Subcutaneous abdominal adipose tissue (tissue), 5 donors: ENCODE data around the gene SLC7A8.

ENCODE experiments used
- H3K27ac ChIP-seq: one replicate; pipeline ENCODE4 v1.7.0; 2013; ENCODE audit warnings: low read depth, mild to moderate bottlenecking, inconsistent platforms, low read length, moderate library complexity
- H3K27me3 ChIP-seq, 5 donors: one replicate each; pipeline ENCODE4 v1.7.0; 2013; ENCODE audit warnings: low read length in 5 of 5, inconsistent platforms in 1 of 5; ENCODE audit not compliant: control insufficient read depth in 5 of 5, insufficient read depth in 4 of 5
- H3K36me3 ChIP-seq, 5 donors: one replicate each; pipeline ENCODE4 v1.7.0; 2013; ENCODE audit warnings: low read length in 5 of 5; ENCODE audit not compliant: control insufficient read depth in 5 of 5, insufficient read depth in 5 of 5
- H3K4me1 ChIP-seq, 5 donors: one replicate each; pipeline ENCODE4 v1.7.0; 2013; ENCODE audit warnings: low read length in 5 of 5, mild to moderate bottlenecking in 3 of 5, moderate library complexity in 1 of 5; ENCODE audit not compliant: control insufficient read depth in 5 of 5, insufficient read depth in 5 of 5
- H3K4me3 ChIP-seq, 5 donors: one replicate each; pipeline ENCODE4 v1.7.0; 2013; ENCODE audit warnings: low read length in 5 of 5, low read depth in 1 of 5
- H3K9ac ChIP-seq, 5 donors: one replicate each; pipeline ENCODE4 v1.7.0; 2013; ENCODE audit warnings: low read length in 5 of 5, mild to moderate bottlenecking in 4 of 5, moderate library complexity in 3 of 5
- H3K9me3 ChIP-seq, 5 donors: one replicate each; pipeline ENCODE4 v1.7.0; 2013; ENCODE audit warnings: low read length in 5 of 5; ENCODE audit not compliant: control insufficient read depth in 5 of 5
- donor health status: healthy.
- donor health status: healthy.
- donor health status: healthy.
- donor health status: healthy.
- donor health status: healthy.

The SLC7A8 gene

GRCh38 chr14:23118506-23119362 lies 64.7 kb downstream of the SLC7A8 start, which contains the start of gene CEBPE:
TSS of gene CEBPE (minus strand) at chr14:23119255. CDS start at chr14:23119091, 164 bp downstream.
- Histone ChIP-seq H3K27ac (no peak within 1 kb of the TSS), H3K4me3 (no peak within 1 kb of the TSS), H3K4me1 (peaks cover 3 to 32% (median 19%) of the 10 kb centered on the region in 5 donors), H3K9me3 (no peaks in the 10 kb centered on the region), H3K9ac (no peak within 1 kb of the TSS), H3K27me3 (peaks cover 0 to 5% (median 0%) of the 10 kb centered on the region in 5 donors), H3K36me3 (no peaks in the 10 kb centered on the region)

- H3K27ac ChIP-seq, result no peak overlapping the region
- H3K9me3 ChIP-seq, result no peaks in the 10 kb centered on the region
- peaks cover 0 to 5% (median 2%) of the 10 kb centered on the region in 5 donors for H3K27me3 ChIP-seq
- H3K9ac ChIP-seq, result no peak overlapping the region
- peaks cover 3 to 42% (median 24%) of the 10 kb centered on the region in 5 donors for H3K4me1 ChIP-seq
- no peaks in the 10 kb centered on the region for H3K36me3 ChIP-seq
- no peak overlapping the region for H3K4me3 ChIP-seq
Observed at GRCh38 chr14:23117371-23118020, 66.0 kb downstream of the SLC7A8 start.

- no peak overlapping the region for H3K4me3 ChIP-seq
- H3K4me1 ChIP-seq, result peaks cover 4 to 35% (median 23%) of the 10 kb centered on the region in 5 donors
- peaks cover 0 to 11% (median 4%) of the 10 kb centered on the region in 5 donors for H3K27me3 ChIP-seq
- no peaks in the 10 kb centered on the region for H3K36me3 ChIP-seq
- no peak overlapping the region for H3K27ac ChIP-seq
- no peaks in the 10 kb centered on the region for H3K9me3 ChIP-seq
- no peak overlapping the region for H3K9ac ChIP-seq
Observed at GRCh38 chr14:23115918-23116317, 67.5 kb downstream of the SLC7A8 start.

GRCh38 chr14:23115039-23115731 lies 68.3 kb downstream of the SLC7A8 start:
- Histone ChIP-seq H3K27ac (no peak overlapping the region), H3K4me3 (no peak overlapping the region), H3K27me3 (peaks cover 0 to 11% (median 6%) of the 10 kb centered on the region in 5 donors), H3K36me3 (no peaks in the 10 kb centered on the region), H3K9me3 (no peaks in the 10 kb centered on the region), H3K4me1 (peaks cover 4 to 34% (median 22%) of the 10 kb centered on the region in 5 donors), H3K9ac (no peak overlapping the region)

DNA sequence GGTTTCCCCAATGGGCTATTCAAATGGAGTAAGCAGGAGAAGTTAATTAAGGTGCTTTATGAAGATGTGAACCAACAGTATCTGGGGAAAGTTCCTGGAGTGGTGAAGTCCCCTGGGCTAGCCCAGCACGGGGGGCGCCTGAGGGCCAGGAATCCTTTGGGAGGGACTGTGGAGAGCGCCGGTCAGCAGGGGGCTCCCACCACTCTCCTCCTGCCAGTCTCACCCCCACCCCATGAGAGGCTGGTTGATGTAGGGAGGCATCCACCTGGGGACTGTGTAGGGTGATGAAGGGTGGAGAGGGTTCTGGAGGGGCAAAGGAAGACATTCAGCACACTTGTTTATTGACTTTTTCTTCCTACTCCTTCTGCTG lies 68.8 kb downstream of the SLC7A8 start:
- Histone ChIP-seq H3K9me3 (no peaks in the 10 kb centered on the region), H3K4me3 (no peak overlapping the region), H3K27ac (no peak overlapping the region), H3K9ac (no peak overlapping the region), H3K4me1 (peaks cover 4 to 28% (median 17%) of the 10 kb centered on the region in 5 donors), H3K36me3 (no peaks in the 10 kb centered on the region), H3K27me3 (peaks cover 0 to 11% (median 6%) of the 10 kb centered on the region in 5 donors)

- Histone ChIP-seq H3K4me1 (peaks cover 4 to 23% (median 12%) of the 10 kb centered on the region in 5 donors), H3K27ac (no peak overlapping the region), H3K4me3 (no peak overlapping the region), H3K36me3 (no peaks in the 10 kb centered on the region), H3K27me3 (peaks cover 0 to 11% (median 6%) of the 10 kb centered on the region in 5 donors), H3K9ac (no peak overlapping the region), H3K9me3 (no peaks in the 10 kb centered on the region)
Observed at GRCh38 chr14:23114120-23114458, 69.4 kb downstream of the SLC7A8 start.

- Histone ChIP-seq H3K9ac (no peak overlapping the region), H3K36me3 (no peaks in the 10 kb centered on the region), H3K4me1 (peaks cover 4 to 22% (median 12%) of the 10 kb centered on the region in 5 donors), H3K9me3 (no peaks in the 10 kb centered on the region), H3K4me3 (no peak overlapping the region), H3K27ac (no peak overlapping the region), H3K27me3 (peaks cover 0 to 11% (median 6%) of the 10 kb centered on the region in 5 donors)
Observed at GRCh38 chr14:23113431-23114119, 69.9 kb downstream of the SLC7A8 start.

DNA sequence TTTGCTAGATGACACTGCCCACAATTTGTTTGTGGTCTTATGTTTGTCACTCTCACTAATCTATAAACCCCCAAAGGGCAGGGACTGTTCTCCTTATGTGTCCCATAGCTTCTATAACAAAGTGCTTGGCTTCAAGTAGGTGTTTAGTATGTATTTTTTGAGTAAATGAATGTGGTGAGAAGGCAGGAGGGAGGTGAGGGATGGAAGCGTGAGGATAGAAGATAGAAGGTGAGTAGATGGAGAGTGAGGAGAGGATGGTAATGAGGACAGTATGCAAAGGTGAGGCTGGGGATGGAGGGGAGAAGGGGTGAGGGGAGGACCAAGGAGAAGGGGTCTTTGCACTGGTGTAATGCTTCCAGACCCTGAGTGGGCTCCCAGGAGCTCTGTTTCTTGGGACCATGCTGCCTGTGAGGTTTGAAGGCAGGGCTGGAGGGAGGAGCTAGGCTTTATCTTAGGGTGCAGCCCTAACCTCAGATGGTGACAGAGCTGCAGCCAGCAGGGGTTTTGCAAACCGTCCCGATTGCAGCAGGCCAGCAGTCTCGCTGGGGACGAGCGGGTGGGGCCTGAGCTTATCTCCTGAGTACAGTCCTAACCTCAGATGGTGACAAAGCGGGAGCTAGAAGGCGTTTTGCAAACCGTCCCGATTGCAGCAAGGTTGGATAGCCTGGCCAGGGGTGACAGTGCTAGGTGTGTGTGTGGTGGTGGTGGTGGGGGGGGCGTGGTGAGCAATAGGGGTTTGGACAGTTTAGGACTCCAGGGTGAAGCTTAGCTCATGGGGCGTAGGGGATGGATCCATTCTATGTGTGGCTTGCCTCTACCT lies 70.9 kb downstream of the SLC7A8 start:
- H3K36me3 ChIP-seq, result no peaks in the 10 kb centered on the region
- H3K4me1 ChIP-seq, result peaks cover 4 to 20% (median 12%) of the 10 kb centered on the region in 5 donors
- H3K4me3 ChIP-seq, result no peak overlapping the region
- H3K9me3 ChIP-seq, result no peaks in the 10 kb centered on the region
- peaks cover 0 to 11% (median 6%) of the 10 kb centered on the region in 5 donors for H3K27me3 ChIP-seq
- H3K27ac ChIP-seq, result no peak overlapping the region
- H3K9ac ChIP-seq, result no peak overlapping the region
